ENCODE data around the gene INPP5F.
"Not testable (repeated sequence)": the region's sequence is repeated elsewhere in the genome, so short reads cannot be mapped to it uniquely, and the experiment has no call there.

DNA sequence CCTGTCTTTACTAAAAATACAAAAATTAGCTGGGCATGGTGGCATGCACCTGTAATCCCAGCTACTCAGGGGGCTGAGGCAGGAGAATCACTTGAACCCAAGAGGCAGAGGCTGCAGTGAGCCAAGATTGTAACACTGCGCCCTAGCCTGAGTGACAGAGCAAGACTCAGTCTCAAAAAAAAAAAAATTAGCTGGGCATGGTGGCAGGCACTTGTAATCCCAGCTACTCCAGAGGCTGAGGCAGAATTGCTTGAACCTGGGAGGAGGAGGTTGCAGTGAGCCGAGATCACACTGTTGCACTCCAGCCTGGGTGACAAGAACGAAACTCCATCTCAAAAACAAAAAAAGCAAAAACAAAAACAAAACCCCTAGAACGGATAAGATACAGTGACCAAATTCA is 143.5 kb downstream of the INPP5F start:
- not testable (repeated sequence) for TF ChIP-seq POLR2A (IDR thresholded peaks at IDR 0.05; ENCODE audit: low read depth, low read length); TAF1 (IDR thresholded peaks at IDR 0.05; ENCODE audit: borderline replicate concordance, low read depth, low read length); POLR2AphosphoS5 (IDR thresholded peaks at IDR 0.05; ENCODE audit: low read depth, low read length)

All from GM12892 (cell line).